ENCODE results near the gene CNN2.

Gene CNN2

GRCh38 chr19:1081301-1082164, 55.1 kb downstream of the CNN2 start:
- no peak for DNase-seq (ENCODE audit: low read depth)

DNA sequence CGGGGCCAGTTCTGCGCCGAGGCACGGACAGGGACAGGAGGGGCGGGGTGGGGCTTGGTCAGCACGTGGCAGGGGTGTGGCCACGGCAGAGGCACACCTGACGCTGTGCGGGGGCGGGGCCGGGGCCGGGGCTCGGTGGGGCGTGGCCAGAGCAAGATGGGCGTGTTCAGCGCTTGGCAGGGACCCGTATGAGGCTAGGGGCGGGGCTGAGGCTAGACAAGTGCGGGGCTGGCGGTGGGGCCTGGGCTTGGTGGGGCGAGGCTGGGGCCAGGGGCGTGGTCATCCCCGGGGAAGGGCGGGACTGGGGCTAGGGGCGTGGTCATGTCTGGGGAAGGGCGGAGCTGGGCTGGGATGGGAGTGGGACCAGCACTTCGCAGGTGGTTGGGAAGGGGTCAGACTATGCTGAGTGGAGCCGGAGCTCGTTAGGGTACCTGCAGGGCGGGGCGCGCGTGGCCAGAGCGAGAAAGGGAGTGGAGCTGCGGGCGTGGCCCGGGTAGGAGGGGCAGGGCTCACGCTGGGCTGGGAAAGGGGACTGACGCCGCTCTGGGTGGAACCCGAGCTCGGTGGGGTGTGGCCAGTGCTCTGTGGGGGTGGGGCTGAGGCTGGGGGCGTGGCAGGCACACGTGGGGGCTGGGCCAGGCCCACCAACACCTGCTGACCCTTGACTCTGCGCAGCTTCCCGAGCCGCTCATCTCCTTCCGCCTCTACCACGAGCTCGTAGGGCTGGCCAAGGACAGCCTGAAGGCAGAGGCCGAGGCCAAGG, 55.9 kb downstream of the CNN2 start:
- DNase-seq (ENCODE audit: low read depth) = no peak

DNA sequence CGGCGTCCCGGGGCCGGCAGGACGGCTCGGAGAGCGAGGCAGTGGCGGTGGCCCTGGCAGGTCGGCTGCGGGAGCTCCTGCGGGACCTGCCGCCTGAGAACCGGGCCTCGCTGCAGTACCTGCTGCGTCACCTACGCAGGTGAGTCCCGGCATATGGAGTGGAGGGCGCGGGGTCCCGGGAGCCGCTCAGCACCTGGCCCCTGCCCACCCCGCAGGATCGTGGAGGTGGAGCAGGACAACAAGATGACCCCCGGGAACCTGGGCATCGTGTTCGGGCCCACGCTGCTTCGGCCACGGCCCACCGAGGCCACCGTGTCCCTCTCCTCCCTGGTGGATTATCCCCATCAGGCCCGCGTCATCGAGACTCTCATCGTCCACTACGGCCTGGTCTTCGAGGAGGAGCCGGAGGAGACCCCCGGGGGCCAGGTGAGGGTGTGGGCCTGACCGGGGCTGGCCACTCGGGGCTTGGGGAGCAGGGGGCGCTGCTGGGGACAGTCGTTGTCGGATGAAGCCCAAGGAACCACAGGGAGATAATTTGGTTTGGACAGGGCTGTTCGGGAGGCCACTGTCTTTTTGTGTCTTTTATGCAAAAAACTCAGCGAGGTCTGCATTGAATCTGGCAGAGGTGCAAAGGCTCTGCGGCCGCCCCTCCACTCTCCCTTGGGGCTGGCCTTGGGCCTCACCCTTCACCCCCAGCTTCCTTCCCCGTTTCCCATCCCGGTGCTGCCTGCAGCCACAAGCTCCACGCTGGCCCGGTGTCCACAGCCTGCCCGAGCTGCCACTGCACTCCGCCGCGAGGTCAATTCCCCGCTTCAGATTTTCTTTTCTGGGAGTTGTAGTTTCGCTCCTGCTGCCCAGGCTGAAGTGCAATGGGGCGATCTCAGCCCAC, 56.8 kb downstream of the CNN2 start:
- DNase-seq (ENCODE audit: low read depth) = no peak

DNA sequence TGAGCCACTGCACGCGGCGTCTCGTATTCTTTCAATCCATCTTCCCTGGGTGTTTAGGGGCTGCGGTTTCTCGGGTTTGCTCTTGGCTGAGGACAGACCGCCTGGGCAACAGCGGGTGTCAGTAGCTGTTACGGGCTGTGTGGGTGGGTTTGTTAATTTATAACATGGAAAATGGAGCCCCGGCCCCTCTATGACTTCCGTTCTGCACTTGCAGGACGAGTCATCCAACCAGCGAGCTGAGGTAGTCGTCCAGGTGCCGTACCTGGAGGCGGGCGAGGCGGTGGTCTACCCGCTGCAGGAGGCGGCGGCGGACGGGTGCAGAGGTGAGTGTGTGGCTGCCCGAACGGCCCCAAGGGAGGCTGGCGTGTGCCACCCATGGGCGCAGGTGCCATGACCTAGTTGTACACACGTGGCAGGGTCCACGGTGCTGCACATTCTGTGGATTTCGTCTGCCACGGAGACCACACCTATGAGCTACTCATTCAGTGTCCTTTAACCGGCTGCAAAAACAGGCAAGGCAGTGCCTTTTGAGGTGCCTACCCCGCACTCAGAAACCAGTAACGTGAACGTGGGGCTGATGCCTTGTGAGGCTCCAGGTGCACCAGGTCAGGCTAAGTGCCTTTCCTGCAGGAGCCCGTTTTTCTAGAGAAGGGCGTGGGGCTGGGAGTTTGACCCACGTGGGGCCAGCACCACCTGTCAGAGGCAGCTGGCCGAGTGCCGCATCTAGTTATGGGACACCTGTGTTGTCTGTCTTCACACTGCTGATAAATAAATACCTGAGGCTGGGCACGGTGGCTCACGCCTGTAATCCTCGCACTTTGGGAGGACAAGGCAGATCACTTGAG, 57.8 kb downstream of the CNN2 start:
- DNase-seq (ENCODE audit: low read depth) = no peak

DNA sequence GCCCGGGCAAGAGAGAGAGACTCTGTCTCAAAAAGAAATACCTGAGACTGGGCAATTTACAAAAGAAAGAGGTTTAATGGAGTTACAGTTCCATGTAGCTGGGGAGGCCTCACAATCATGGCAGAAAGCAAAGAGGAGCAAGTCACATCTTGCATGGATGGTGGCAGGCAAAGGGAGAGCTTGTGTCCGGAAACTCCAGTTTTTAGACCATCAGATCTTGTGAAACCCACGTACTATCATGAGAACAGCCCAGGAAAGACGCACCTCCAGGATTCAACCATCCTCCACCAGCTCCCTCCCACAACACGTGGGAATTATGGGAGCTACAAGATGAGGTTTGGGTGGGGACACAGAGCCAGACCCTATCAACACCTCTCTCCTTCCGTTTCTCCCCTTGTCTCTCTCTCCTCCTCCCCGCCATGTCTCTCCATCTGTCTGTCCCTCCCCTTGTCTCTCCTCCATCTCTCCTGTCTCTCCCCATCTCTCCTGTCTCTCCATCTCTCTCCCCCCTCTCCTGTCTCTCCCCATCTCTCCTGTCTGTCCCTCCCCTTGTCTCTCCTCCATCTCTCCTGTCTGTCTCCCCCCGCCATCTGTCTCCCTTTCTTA, 58.7 kb downstream of the CNN2 start:
- DNase-seq (ENCODE audit: low read depth) = no peak

DNA sequence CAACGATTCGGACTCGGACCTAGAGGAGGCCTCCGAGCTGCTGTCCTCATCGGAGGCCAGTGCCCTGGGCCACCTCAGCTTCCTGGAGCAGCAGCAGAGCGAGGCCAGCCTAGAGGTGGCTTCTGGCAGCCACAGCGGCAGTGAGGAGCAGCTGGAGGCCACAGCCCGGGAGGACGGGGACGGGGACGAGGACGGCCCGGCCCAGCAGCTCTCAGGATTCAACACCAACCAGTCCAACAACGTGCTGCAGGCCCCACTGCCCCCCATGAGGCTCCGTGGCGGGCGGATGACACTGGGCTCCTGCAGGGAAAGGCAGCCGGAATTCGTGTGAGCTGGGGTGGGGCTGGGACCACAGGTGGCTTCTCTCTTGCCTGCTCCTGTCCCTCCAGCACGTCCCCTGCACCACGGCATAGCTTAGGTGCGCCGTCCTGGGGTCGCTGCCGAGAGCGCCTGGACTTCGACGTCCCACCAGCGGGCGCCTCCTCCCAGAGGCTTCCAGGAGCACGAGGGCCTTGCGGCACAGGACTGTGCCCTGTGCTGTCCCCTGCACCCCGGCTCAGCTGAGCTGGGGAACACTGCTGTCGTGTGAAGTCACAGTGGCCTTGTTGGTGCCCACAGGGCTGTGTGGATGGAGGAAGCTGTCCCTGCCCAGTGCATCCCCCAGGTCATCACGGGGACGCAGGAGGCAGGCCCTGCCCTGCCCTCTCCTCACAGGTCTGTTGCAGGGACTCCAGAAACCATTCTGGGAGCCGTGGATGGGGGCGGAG, 59.5 kb downstream of the CNN2 start:
- DNase-seq (ENCODE audit: low read depth) = no peak

- no peak for DNase-seq (ENCODE audit: low read depth)
These were observed 60.2 kb downstream of the CNN2 start for GRCh38 chr19:1086613-1087012.

DNA sequence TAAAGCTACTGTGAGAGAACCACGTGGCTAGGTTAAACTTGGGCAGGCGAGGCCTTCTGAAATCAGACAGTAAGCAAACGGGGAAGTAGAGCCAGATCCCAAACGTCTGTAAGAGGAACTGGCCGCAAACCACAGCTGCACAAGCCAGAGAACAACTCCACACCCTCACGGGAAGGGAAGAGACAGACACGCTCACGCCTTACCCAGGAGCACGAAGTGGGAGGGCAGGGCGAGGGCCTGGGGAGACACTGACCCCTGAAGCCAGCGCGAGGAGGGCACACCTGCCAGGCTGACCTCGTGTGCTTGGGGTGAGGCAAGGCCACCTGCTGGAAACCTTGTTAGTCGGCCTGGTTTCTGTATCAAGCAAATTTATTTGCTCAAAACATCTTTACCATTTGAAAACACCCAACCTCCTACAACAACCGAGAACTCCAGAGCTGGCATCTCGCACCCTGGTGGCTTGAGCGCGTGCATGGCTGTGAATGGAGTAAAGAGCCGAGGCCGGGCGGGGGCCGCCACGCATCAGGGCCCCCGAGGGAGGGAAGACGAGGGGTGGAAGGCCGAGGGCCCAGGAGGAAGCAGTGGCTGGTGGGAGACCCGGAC, 61.5 kb downstream of the CNN2 start:
- no peak for DNase-seq (ENCODE audit: low read depth)

- no peak for DNase-seq (ENCODE audit: low read depth)
These were observed 62.1 kb downstream of the CNN2 start for GRCh38 chr19:1088416-1089010.

Data from stimulated activated CD8-positive, alpha-beta memory T cell treated with anti-CD3 and anti-CD28 coated beads, Interleukin-7, amount 100 ng/mL, for 24 hours (primary cell).